Left lung (tissue), 10 donors: ENCODE results near the gene GLT6D1. TPM values are rescaled to one million over a fixed set of nuclear protein-coding genes. Genes with fewer than 3 reads are reported as not detected.

Source experiments
- ATAC-seq: fragments of 200-7000 bp; cut with Tn5 transposase; one replicate; pipeline ENCODE4 v1.9.1; 2020; ENCODE audit warnings: moderate library complexity
- DNase-seq, 4 donors: peaks; one replicate each; pipeline ENCODE4 v3.0.0-alpha.2; 2013 to 2020
- H3K27ac ChIP-seq, 2 donors: fragments of 200-600 bp; sonication (generic) in 1 of 2; one replicate each; pipeline versions ENCODE4 v1.5.0 to v1.8.0; 2020 to 2021
- H3K27me3 ChIP-seq, 2 donors: fragments of 200-600 bp; sonication (generic) in 1 of 2; one replicate each; pipeline versions ENCODE4 v1.5.0 to v1.8.0; 2020 to 2021
- H3K36me3 ChIP-seq, 2 donors: fragments of 200-600 bp; sonication (generic) in 1 of 2; one replicate each; pipeline versions ENCODE4 v1.5.0 to v1.8.0; 2020 to 2021
- H3K4me1 ChIP-seq, 2 donors: fragments of 200-600 bp; one replicate each; pipeline ENCODE4 v1.8.0; 2021
- H3K4me3 ChIP-seq, 2 donors: fragments of 200-600 bp; sonication (generic) in 1 of 2; one replicate each; pipeline versions ENCODE4 v1.5.0 to v1.8.0; 2020 to 2021; ENCODE audit warnings: mild to moderate bottlenecking in 1 of 2
- H3K9me3 ChIP-seq, 2 donors: fragments of 200-600 bp; sonication (generic) in 1 of 2; one replicate each; pipeline versions ENCODE4 v1.5.0 to v1.8.0; 2020 to 2021
- intact Hi-C, 2 donors: fragments of 100-400 bp; cut with DNase I; formaldehyde crosslinking; loops; one replicate each; pipeline versions ENCODE4 v1.11.2 to v1.14.2; 2022
- polyA plus RNA-seq, 6 donors: library from polyadenylated mRNA; unstranded; fragments of 120-200 nt; gene quantifications; one replicate each; pipeline ENCODE4 v1.2.1, GENCODE V29; 2013; ENCODE audit not compliant: insufficient read length in 6 of 6
- total RNA-seq, 2 donors: library from RNA; stranded (reverse); fragmentation: NEBNext Ultra II Directional; extraction: Animal tissue kit (Norgen Biotek cat#: 25700); gene quantifications; one replicate each; pipeline ENCODE4 v1.2.1, GENCODE V29; 2021
- TF ChIP-seq, protein P1 (sequence below), 2 donors: fragments of 200-600 bp; sonication (generic) in 1 of 2; IDR thresholded peaks; one replicate each; pipeline versions ENCODE4 v1.5.0 to v1.8.0; 2021; ENCODE audit warnings: antibody characterized with exemption in 2 of 2
- donor health status: DM: no; HTN: yes; CAD: no.
- donor health status: DM: no; HTN: no; CAD: no.

GLT6D1 gene
- total and polyA plus RNA-seq, 8 donors = not detected

DNA sequence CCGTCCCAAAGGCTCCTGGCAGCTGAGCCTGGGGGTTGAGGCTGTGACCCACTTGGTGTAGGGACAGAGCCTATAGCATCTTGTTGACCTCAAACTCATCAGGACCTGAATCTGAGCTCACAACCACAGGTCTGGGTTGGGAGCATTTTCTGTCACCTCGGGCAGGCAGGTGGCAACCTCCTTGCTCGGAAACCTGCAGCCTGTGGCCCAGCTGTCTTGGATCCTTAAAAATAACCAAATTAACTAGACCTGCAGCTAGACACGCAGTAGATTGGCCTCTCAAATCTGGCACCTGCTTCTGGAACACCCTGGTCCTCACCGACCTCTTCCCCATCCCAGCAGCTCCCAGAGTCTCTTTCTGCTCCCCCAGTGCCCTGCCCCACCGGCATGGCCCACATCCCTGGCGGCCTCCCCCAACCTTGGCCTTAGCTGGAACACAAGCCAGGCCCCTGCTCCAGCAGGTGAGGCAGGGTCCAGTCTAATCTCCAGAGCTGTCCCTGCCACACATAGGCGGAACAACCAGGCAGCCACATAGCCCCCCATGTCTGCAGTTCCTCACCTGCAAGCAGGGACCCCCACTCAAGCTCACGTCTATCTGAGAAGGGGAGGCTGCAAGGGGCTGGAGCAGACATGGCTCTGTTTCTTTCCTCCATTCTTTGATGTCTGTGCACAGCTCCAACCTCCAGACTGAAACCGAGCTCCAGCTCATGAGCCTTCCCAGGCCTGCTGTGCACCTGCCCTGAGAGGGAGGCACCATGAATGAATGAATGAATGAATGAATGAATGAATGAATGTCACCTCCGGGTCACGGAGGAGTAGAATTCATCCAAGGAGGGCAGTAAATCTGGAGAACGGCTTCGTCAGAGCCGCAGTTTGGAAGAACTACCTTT lies 49.5 kb downstream of the GLT6D1 start:
- ATAC-seq = no peak
- Histone ChIP-seq H3K4me1 (no peaks in the 10 kb centered on the region), H3K4me3 (no peak overlapping the region), H3K36me3 (no peaks in the 10 kb centered on the region), H3K27me3 (peaks cover 0 to 40% of the 10 kb centered on the region in 2 donors), H3K27ac (no peak overlapping the region), H3K9me3 (no peaks in the 10 kb centered on the region)
- TF ChIP-seq, protein P1, sequence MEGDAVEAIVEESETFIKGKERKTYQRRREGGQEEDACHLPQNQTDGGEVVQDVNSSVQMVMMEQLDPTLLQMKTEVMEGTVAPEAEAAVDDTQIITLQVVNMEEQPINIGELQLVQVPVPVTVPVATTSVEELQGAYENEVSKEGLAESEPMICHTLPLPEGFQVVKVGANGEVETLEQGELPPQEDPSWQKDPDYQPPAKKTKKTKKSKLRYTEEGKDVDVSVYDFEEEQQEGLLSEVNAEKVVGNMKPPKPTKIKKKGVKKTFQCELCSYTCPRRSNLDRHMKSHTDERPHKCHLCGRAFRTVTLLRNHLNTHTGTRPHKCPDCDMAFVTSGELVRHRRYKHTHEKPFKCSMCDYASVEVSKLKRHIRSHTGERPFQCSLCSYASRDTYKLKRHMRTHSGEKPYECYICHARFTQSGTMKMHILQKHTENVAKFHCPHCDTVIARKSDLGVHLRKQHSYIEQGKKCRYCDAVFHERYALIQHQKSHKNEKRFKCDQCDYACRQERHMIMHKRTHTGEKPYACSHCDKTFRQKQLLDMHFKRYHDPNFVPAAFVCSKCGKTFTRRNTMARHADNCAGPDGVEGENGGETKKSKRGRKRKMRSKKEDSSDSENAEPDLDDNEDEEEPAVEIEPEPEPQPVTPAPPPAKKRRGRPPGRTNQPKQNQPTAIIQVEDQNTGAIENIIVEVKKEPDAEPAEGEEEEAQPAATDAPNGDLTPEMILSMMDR (IDR thresholded peaks at IDR 0.05) = no peak
- DNase-seq = no peak
- intact Hi-C loops = no loop called here

DNA sequence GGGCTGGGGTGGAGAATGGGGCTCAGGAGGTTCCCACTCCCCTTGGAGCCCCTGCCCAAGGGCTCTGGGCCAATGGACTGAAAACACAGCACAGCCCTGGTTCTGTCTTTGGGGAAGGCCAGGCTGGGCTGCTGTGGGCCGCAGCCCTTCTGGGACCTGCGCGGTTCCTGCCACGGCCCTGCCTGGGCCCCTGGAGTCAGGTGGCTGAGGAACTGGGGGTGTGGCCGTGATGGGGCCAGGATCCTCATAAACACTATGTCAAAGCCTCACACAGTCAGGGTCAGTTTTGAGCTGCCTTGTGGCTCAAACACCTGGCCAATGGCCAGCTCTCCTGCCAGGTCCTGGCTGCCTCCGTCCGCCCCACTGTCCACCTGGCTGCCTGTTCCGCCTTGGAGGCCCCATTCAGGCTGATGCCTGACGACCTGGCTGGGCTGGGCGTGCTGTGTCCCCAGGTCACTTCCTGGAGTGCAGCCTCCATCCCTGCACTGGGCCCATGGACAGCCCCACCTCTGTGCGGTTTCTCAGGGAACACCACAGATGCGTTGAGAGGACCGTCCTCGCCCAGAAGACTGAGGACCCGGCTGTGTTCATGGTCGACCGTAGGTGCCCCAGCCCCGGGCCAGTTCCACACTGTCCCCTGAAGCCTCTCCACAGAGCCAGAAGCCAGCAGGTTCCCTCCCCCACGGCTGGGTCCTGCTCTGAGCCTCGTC lies 50.3 kb downstream of the GLT6D1 start:
- Histone ChIP-seq H3K27me3 (peaks cover 0 to 47% of the 10 kb centered on the region in 2 donors), H3K27ac (no peak overlapping the region), H3K36me3 (no peaks in the 10 kb centered on the region), H3K4me3 (no peak overlapping the region), H3K4me1 (no peaks in the 10 kb centered on the region), H3K9me3 (no peaks in the 10 kb centered on the region)
- TF ChIP-seq, protein P1 (IDR thresholded peaks at IDR 0.05) = no peak
- DNase-seq (no peak), ATAC-seq (no peak)
- intact Hi-C loops = no loop called here

DNA sequence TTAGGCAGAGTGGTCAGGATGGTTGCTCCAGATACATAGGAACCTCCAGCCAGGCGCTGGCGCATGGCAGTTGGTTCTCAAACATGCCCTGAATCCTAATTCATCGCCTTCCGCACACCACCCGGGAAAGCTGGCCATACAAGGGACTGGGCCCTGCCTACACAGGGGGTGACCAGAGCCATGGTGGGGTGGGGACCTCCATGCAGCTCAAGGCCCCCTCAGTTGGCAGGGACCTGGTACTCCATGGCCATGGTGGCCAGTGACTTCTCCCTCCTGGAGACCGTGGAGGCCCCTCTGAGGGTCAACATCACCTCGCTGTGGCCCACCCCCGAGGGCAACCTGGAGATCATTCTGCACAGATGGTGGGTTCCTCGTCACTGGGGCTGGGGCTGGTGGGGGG lies 51.0 kb downstream of the GLT6D1 start:
- intact Hi-C loops = no loop called here
- Histone ChIP-seq H3K4me3 (no peak overlapping the region), H3K27me3 (peaks cover 0 to 51% of the 10 kb centered on the region in 2 donors), H3K9me3 (no peaks in the 10 kb centered on the region), H3K4me1 (no peaks in the 10 kb centered on the region), H3K36me3 (no peaks in the 10 kb centered on the region), H3K27ac (no peak overlapping the region)
- ATAC-seq = no peak
- TF ChIP-seq, protein P1 (IDR thresholded peaks at IDR 0.05) = no peak
- no peak for DNase-seq

DNA sequence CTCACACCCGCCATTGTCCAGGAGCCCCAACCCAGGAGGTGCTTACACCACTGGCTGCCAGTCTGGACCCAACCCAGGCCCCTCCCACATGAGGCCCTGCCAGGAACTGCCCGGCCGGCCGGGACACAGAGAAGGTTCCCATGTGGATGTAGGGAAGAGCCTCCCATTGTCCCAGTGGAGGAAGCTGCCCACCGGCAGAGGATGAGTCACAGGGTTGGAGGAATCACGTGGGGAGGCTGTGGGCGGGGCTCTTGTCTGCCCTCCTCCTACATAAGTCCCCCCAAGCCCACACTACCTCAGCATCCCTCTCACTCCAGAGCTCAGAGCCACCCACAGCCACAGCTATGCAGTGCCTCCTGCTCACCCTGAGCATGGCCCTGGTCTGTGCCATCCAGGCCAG lies 51.7 kb downstream of the GLT6D1 start:
- DNase-seq (no peak), ATAC-seq (no peak)
- intact Hi-C loops = no loop called here
- TF ChIP-seq, protein P1 (IDR thresholded peaks at IDR 0.05) = no peak
- H3K4me3 ChIP-seq = no peak overlapping the region
- no peaks in the 10 kb centered on the region for H3K36me3 ChIP-seq
- no peaks in the 10 kb centered on the region for H3K4me1 ChIP-seq
- H3K9me3 ChIP-seq = no peaks in the 10 kb centered on the region
- H3K27me3 ChIP-seq = peaks cover 0 to 59% of the 10 kb centered on the region in 2 donors
- H3K27ac ChIP-seq = no peak overlapping the region

DNA sequence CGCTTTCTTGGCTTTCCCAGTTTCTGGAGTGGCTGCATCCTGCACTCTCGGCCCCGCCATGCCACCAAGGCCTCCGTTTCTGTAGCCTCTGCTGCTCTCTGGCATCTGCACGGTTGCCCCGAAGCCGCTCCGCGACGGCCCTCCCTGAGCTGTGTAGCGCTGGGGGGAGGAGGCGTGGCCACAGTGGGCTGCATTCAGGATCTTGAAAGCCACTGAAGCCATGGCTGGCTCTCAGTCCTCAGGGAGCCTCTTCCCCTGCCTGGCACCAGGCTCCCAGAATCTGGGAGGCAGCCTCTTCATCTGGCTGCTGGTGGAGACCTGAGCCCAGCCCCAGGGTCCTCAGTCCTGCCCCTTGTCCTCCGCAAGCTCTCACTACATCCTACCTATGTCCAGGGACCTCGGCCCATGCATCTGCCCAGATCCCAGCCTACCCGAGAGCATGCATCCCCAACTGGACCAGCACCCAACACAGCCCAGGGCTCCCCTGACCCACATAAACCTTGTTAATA lies 52.7 kb downstream of the GLT6D1 start:
- no peak overlapping the region for H3K4me3 ChIP-seq
- H3K27ac ChIP-seq = no peak overlapping the region
- ATAC-seq = no peak
- TF ChIP-seq, protein P1 (IDR thresholded peaks at IDR 0.05) = no peak
- H3K36me3 ChIP-seq = no peaks in the 10 kb centered on the region
- no peaks in the 10 kb centered on the region for H3K4me1 ChIP-seq
- no peak for DNase-seq
- H3K9me3 ChIP-seq = no peaks in the 10 kb centered on the region
- peaks cover 0 to 51% of the 10 kb centered on the region in 2 donors for H3K27me3 ChIP-seq
- intact Hi-C loops = no loop called here
